NCI-H748 (cell line): ENCODE data around the gene TBC1D32.
"Not testable (repeated sequence)": the region's sequence is repeated elsewhere in the genome, so short reads cannot be mapped to it uniquely, and the experiment has no call there.

Experiments
- DNase-seq: peaks from one replicate; lab custom pipeline; 2025; ENCODE audit not compliant: unreplicated experiment; lab: John Stamatoyannopoulos, UW

The TBC1D32 gene

DNA sequence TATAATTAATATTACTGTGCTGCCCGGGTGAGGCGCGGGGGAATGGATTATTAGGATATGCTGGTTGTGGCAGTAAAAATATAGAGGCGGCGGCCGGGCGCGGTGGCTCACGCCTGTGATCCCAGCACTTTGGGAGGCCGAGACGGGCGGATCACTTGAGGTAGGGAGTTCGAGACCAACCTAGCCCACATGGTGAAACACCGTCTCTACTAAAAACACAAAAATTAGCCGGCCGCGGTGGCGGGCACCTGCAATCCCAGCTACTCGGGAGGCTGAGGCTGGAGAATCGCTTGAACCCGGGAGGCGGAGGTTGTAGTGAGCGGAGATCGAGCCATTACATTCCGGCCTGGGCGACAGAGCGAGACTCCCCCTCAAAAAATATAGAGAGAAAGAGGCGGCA lies 586 bp downstream of the TBC1D32 start:
- DNase-seq: not testable (repeated sequence)

DNA sequence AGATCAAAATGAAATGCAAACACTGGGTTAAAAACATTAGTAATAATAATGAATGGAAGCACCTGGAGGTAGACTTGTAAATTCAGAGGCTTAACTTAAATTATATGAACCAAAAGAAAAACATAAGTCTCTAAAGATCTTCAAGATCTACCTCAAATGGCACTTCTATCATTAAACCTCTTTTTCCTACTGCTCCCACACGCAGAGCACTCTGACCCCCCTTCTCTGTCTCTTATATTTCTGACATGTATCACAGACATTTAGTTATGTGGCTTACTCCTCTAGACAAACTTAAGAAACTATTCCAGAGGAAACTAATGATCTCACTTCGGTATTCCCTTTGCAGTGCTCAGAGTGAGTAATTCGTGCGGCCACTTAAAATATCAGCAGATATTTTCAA lies 1.1 kb downstream of the TBC1D32 start:
- no peak for DNase-seq

DNA sequence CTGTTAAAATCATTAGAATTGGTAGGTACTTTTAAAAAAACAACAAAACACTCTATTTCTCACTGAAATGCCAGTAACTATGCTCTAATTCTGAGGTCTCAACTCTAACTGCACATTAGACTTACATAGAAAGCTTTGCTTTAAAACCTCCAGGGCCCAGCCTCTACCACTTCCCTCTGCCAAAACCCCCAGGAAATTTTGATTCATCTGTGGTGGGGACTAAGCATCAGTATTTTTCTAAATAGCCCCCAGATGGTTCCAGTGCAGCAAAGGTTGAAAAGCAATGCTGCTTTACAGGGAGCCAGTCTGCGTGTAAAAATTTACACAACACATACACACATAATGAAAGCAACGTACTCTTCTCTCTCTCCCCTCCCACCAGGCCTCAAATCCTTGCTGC lies 3.8 kb downstream of the TBC1D32 start:
- no peak for DNase-seq

DNA sequence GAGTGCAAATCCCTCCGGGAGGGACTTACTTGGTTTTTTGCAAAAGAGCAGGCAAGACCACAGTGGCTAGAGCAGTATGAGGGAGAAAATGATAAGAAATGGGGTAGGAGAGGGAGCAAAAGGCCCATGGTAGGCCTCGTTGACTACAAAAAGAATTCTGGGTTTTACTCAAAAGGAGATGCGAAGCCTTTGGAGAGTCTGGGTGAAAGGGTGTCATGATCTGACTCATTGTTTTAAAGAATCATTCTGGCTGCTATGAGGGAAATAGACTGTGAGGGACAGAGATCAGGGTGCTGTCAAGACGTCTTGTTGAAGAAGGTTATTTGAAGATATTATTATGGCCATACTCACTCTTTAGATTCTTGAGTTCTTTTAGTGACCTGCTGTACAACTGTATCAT lies 13.0 kb downstream of the TBC1D32 start:
- no peak for DNase-seq

DNA sequence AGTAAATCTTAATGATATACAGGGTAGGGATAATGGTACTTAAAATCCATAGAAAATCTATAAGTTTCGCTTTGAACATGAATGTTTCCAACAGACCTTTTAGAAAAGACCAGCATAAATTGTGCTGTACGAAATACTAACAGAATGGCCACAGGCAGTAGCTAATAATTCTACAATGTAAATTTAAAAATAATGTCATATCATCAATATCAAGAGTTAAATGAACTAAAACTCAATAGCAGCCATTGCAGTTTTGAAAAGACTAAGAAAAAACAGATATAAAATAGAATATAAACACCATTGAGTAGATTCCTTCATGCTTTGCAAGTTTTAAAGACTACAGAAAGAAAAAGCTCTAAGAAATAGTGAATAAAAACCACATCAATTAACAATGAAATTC lies 14.7 kb downstream of the TBC1D32 start:
- DNase-seq: no peak

DNA sequence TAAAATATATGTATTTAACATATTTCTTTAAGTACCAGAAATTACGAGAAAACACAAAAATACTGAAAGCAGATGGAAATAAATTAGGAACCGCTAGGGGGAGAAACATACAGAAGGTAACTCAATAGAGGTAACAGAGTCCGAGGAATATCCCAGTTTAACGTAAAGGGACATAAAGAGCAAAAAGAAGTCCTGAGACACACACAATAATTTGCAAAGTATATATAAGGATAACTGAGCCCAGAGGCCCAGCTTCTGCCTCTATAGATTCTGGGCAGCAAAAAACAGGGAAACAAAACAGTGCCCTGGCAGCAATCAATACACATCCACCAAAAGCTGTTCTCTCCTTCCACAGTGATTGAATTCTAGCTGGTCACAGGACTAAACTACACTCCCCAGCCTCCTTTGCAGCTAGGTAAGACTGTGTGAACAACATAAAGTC lies 15.1 kb downstream of the TBC1D32 start:
- DNase-seq: peak; percentile 4

DNA sequence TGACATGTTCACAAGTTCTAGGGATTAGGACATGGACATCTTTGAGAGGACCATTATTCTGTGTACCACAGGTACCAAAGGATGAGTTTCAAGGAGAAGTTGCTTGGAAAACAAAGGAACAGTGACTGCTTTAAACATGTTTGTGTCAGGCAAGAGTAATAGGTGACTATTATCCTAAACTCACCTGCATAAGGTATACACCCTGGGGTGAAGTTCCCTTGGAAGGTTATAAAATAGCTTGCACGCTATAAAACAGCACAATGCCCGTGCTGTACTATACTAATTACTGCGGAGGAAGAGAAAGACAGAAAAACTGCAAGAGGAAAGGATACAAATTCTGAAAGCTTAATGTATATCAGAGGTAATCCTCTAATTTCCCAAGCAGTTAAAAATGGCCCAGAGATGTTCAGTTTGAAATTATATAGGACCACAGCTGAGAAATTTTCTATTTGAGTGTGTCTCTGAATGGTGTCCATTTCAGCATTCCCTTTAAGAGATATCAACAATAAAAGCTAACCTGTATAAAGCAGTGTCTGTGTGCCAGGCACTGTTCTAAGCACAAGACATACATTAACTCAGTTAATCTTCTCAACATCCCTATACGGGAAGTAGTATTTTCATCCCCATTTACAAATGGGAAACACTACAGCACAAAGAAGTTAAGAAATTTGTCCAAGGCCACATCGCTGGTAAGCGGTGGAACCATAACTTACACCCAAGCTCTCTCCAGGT lies 19.7 kb downstream of the TBC1D32 start:
- DNase-seq: no peak

DNA sequence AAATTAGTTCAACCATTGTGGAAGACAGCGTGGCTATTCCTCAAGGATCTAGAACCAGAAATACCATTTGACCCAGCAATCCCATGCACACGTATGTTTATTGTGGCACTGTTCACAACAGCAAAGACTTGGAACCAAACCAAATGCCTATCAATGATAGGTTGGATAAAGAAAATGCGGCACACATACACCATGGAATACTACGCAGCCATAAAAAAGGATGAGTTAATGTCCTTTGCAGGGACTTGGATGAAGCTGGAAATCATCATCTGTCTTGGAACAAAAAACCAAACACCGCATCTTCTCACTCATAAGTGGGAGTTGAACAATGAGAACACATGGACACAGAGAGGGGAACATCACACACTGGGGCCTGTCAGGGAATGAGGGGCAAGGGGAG lies 22.5 kb downstream of the TBC1D32 start:
- not testable (repeated sequence) for DNase-seq

DNA sequence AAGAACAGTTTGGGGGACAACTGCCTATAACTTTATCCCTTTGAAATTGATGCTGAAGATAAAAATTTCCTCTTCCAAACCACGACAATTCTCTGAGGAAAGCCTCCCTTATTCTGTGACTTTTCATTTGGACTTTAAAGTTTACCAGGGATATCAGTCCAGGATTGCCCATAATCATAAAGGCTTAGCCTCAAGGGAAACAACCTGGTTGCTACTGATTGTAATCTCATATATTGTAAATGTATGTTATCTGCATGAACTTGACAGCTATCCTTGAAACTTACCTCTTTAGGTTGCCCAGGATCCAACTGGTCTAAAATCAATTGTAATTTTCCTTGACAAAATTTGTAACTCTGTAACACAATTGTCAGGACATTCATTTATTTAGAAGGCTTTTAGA lies 23.8 kb downstream of the TBC1D32 start:
- DNase-seq: no peak

DNA sequence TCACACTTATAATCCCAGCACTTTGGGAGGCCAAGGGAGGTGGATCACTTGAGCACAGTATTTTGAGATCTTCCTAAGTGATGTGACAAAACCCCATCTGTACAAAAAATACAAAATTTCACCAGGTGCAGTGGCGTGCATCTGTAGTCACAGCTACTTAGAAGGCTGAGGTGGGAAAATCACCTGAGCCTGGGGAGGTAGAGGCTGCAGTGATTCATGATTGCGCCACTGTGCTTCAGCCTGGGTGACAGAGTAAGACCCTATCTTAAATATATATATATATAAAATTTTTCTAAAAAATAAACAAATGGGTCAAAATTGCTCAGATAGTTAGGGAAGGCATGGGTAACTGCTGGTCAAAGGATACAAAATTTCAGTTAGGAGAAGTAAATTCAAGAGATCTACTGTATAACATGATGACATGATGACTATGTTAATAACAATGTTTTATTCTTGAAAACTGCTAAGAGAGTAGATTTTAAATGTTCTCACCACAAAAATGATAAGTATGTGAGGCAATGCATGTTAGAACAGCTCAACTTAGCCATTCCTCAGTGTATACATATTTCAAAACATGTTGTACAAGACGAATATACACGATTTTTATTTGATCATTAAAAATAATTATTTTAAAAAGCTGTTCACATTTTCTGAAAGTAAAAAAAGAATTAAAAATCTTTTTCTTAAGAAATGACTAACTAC lies 24.4 kb downstream of the TBC1D32 start:
- no peak for DNase-seq

DNA sequence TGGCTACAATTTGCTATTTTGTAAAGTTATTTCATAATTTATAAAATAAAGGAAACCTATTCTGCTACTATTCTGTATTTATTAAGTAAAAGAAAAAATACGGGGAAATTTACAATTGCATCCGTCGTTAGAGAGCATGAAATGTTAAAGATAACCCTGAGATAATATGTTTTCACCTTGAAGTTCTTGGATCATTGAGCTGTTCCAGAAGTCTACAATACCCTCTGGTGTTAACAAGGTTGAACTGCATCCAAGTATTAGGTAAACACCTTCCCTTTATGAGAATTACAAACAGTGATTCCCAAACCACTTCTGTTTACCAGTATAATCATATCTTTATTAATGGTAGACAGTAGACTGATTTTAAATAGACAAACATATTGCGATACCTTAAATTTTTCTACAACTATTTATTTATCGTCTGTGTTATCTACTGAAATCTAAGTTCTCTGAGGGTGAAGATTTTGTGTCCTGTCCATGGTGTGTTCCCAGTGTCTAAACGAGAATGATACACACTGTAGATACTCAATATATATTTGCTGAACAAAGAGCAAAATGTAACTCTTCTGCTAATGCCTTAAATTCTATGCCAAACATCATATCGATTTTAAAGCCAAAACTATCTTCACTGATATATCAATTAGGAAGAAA lies 28.2 kb downstream of the TBC1D32 start:
- DNase-seq: peak; percentile 57

DNA sequence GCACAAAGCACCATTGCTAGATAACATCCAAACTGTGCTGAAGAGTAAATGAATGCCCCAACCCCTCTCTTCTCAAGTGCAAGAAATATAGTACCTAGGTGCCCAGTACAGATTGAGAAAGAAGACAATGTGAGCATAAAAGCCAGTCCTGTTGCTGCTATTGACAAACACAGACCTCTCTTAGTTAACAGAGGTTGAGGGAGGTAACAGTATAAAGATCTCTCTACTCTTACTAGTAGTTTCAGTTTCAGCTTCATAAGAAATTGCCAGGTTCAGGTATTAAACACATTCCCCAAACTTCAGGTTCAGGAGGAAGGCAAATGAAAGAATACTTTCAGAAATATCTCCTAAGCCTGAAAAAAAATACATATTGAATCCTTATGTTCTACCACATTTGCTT lies 31.4 kb downstream of the TBC1D32 start:
- DNase-seq: no peak

DNA sequence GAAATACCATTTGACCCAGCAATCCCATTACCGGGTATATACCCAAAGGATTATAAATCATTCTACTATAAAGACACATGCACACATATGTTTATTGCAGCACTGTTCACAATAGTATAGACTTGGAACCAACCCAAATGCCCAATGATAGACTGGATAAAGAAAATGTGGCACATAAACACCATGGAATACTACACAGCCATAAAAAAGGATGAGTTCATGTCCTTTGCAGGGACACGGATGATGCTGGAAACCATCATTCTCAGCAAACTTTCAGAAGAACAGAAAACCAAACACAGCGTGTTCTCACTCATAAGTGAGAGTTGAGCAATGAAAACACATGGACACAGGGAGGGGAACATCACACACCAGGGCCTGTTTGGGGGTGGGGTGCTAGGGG lies 33.1 kb downstream of the TBC1D32 start:
- DNase-seq: not testable (repeated sequence)

DNA sequence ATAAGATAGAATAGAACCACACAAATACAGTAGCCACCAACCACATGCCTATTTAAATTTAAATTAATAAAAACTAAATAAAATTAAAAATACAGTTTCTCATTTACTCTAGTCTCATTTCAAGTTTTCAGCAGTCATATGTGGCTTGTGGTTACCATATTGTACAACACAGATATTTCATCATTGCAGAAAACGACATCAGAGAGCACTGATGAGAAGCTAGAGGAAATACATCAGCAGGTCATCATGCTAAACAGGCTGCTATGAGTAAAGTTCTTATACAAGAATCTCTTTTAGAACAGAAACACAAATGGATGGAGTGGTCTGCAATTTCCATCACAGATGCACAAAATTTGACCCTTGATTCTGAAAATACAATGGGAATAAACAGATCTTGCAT lies 36.6 kb downstream of the TBC1D32 start:
- no peak for DNase-seq

DNA sequence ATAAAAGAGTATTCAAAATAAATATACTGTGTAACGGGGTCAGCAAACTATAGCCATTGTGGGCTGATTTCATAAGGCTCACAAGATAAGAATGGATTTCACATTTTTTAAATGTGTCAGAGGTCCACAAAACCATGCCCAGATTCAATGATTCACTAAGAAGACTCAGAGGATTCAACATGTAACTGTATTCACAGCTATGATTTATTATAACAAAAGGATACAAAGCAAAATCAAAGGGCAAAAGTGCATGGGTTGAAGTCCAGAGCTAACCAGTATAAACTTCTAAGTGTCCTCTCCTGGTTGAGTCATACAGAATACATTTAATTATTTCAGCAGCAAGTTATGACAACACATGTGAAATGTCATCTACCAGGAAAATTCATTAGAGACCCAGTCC lies 49.2 kb downstream of the TBC1D32 start:
- DNase-seq: no peak

DNA sequence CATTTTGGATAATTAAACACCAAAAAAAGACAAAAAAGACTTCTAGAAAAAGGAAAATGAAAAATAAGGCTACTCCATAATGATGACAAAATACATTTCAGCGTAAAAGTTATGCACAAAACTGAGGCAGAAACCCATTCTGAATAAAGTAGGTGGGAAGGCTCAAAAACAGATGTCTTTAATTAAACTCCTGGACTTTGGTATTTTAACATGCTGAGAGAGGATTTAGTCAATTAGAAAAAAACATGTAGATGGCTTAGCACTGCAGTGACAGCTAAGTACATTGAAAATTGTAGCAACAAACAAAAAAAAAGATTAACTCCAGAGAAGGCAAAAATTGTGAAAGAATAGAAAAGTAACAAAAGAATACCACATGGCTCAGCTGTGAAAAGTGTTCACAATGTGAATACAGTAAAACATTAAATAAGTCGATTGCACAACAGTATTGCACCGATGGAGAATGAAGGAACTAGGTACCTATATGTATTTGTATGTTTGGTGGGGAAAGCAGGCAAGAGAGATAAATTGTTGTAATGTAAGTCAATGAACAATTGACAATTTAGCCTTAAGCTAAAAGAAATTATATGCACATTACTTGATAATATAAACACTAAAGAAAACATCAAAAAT lies 59.5 kb downstream of the TBC1D32 start:
- DNase-seq: no peak

DNA sequence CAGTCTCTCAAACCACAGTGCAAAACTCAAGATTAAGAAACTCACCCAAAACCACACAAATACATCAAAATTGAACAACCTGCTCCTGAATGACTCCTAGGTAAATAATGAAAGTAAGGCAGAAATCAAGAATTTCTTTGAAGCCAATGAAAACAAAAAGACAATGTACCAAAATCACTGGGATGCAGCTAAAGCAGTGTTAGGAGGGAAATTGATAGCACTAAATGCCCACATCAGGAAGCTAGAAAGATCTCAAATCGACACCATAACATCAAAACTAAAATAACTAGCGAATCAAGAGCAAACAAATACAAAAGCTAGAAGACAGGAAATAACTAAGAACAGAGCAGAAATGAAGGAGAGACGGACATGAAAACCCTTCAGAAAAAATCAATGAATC lies 70.5 kb downstream of the TBC1D32 start:
- DNase-seq: no peak

DNA sequence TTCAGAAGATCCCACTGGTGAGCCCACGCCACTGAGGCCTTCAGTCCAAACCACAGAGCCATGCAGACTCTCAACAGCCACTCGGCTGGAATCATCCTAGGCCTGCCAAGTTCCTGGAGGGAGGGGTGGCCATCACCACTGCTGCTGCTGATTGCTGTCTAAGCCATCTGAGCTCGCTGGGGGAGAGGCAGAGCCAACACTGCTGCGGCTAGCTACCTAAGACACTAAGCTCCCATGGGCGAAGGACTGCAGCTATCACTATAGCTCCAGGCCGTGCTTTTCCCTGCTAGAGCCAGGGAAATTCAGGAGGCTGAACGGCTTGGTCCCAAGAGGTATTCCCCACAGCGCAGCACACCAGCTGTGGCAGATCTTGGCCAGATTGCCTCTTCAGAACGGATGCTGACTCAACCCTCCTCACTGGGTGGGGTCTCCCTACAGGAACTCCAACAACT lies 73.6 kb downstream of the TBC1D32 start:
- DNase-seq: no peak

DNA sequence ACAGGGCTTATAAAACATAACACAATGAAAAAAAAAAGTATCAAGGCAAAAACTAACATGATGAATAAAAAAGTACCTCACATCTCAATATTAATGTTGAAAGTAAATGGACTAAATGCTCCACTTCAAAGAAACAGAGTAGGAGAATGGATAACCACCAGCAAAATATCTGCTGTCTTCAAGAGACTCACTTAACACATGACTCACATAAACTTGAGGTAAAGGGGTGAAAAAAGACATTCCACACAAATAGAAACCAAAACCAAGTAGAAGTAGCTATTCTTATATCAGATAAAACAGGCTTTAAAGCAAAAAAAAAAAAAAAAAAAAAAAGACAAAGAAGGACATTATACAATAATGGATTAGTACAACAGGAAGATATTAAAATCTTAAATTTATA lies 86.9 kb downstream of the TBC1D32 start:
- DNase-seq: no peak

DNA sequence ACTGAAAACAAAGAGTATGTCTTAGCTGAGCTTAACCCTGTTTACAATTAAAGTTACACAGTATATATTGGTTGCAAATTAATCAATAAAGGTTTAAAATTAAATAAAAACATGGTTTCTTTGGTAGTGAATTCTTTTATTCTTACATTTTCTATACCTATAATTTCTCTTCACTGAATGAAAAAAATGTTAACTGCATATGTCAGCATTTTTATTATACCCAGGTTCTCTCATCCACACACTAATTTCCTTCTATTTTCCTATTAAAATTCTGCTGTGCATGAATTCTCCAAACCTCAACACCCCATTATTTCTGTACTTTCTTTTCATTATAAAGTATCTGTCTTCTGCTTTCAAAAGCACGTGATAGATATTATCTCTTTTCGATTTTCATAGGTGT lies 91.9 kb downstream of the TBC1D32 start:
- no peak for DNase-seq

DNA sequence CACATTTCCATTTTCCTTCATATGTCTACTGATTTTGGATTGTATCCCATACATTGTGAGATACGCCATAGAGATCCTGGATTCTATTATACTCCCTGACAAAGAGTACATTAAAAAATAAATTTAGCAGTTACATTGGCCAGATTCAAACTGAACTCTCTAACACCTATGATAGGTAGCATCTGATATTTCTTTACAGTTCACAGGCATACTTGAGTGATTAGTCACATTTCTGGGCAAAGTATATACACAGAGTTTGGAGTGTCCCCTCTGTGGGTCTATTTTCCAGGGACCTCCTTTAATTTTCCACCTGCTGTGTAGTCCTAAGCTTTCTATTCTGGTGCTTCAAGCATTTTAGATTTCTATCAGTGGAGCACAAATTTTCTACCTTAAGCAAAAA lies 96.4 kb downstream of the TBC1D32 start:
- no peak for DNase-seq

DNA sequence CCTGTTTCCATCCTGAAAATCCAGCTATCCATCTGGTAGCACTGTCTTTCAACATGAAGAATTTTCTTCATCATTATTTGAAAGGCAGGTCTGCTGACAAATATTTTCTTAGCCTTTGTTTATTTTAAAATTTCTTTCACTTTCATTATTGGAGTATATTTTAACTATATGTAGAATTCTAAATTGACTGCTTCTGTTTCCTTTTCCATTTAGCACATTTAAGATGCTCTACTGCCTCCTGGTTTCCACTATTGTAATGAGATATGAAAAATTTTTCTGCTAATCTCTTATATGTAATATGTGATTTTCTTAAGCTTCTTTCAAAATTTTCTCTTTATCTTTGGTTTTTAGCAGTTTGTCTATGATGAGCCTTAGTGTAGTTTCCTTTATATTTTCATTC lies 97.3 kb downstream of the TBC1D32 start:
- no peak for DNase-seq
